Coronary artery (tissue), 2 donors: ENCODE measurements around the gene TDRD10.

Experiments used
- DNase-seq: peaks from one replicate; pipeline ENCODE4 v3.0.0-alpha.2; 2017; ENCODE audit warnings: low spot score
- H3K27ac ChIP-seq, 2 donors: fragments of 200-600 bp; sonication (generic); one replicate each; pipeline ENCODE4 v1.5.1; 2016 to 2019
- H3K4me3 ChIP-seq: fragments of 200-600 bp; sonication (generic); 2 replicates; pipeline ENCODE4 v1.5.1; 2016; ENCODE audit warnings: mild to moderate bottlenecking, moderate library complexity
- TF ChIP-seq, protein P1 (sequence below): fragments of 200-600 bp; sonication (generic); IDR thresholded peaks from one replicate; pipeline ENCODE4 v1.5.1; 2019; ENCODE audit warnings: antibody characterized with exemption

Gene TDRD10

DNA sequence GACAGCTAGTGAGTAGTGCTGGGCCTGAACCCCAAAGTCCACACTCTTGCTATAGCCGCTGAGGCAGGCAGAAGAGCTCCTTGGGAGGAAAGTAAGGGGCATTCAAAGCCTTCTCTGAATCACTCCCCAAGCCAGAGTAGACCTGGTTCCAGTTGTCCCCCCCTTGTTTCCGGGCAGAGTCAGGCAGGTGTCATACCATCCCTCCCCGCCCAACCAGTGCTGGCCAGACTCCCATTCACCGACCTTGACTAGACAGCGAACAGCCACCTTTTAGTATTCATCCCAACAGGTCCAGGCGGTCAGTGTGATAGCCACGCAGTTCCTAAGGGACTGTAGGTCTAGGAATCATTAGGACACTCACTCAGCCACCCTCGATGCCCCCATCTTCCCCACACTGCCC lies 77.4 kb downstream of the TDRD10 start:
- Histone ChIP-seq H3K4me3 (no peak overlapping the region), H3K27ac (no peak overlapping the region)
- no peak for DNase-seq
- TF ChIP-seq, protein P1, sequence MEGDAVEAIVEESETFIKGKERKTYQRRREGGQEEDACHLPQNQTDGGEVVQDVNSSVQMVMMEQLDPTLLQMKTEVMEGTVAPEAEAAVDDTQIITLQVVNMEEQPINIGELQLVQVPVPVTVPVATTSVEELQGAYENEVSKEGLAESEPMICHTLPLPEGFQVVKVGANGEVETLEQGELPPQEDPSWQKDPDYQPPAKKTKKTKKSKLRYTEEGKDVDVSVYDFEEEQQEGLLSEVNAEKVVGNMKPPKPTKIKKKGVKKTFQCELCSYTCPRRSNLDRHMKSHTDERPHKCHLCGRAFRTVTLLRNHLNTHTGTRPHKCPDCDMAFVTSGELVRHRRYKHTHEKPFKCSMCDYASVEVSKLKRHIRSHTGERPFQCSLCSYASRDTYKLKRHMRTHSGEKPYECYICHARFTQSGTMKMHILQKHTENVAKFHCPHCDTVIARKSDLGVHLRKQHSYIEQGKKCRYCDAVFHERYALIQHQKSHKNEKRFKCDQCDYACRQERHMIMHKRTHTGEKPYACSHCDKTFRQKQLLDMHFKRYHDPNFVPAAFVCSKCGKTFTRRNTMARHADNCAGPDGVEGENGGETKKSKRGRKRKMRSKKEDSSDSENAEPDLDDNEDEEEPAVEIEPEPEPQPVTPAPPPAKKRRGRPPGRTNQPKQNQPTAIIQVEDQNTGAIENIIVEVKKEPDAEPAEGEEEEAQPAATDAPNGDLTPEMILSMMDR: no peak

DNA sequence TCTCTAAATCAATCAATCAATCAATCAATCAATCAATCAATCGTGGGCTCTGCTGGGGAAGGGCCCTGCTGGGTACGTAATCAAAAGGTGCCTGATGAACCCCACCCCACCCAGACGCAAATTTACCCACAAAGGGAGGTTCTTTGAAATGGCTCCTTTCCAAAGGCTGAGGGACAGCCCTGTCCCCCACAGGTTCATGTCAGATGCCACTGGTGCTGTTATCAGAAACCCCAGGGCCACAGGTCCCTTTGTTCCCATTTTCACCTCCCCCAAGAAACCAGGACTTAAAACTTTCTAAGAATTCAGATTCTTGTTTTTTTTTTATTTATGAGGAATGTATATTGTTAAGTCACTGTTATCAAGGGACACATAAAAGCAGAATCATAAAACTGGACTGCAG lies 79.7 kb downstream of the TDRD10 start:
- TF ChIP-seq, protein P1: no peak
- no peak overlapping the region for H3K27ac ChIP-seq
- no peak for DNase-seq
- no peak overlapping the region for H3K4me3 ChIP-seq

DNA sequence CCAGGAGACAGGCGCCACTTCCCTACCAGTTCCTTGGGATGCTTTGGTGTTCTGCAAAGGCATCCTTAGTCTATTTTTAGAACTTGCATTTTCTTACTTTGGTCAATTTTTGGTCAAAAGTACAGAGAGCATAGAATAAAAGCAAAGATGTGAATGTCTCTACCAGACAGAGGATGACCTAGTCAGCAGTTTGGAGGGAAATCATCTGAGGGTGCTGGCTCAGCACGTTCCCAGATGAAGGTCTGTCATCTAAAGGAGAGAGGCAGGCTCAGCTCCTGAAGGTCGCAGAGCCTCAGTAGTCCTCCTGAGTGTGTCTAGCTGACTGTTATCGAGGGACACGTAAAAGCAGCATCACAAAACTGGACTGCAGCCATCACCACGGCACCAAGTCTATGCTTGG lies 80.9 kb downstream of the TDRD10 start:
- Histone ChIP-seq H3K4me3 (no peak overlapping the region), H3K27ac (no peak overlapping the region)
- TF ChIP-seq, protein P1: no peak
- DNase-seq: no peak

DNA sequence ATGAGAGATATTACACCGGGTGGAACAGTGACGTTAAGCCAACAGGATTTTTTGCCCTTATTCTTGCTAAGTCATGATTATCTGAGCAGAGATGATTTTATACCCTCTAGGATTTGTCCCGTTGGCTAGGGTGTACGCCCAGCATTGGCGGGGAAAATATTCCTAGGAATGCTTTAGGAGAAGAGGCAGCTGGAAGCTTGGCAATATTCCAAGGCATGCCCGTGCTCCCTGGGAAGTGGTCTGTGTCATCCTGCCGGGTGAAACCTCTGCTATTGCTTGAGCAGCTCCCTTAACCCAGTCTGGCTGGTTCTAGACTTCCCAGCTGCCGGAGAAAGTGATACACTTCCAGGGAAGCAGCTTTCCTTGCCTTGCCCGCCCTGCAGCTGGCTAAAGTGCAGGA lies 81.8 kb downstream of the TDRD10 start:
- TF ChIP-seq, protein P1: no peak
- no peak overlapping the region for H3K27ac ChIP-seq

DNA sequence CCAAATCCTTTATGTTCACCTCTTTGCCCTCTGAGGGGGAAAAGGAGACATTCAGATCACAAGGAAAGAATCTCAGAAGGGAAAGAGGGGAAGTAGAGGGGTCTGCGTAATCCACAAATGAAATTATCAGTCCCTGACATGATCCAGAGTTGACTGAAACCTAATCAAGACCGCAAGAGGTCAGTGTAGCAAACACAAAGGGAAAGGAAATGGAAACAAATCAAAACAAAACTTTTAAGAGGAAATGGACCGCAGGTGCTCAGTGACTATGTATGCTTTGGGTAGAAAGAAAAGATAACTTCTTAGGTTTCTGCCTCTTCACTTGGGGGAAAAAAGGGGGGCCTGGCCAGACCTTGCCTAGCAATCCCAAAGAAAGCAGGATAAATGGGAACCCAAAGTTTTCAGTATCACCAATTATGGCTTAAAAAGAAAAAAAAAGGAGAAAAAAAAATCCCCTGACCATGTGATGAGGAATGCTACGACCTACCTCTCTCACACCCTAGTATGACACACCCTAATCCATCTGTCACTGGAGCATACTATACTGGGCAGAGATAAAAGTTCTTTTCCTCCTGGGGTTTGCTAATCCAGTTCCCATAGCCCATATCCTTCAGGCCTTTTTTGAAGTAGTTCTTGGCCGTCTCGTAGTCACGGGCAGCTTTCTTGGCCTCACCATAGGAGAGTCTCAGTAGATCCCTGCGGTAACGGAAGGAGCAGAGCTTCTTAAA lies 82.4 kb downstream of the TDRD10 start:
- Histone ChIP-seq H3K27ac (no peak overlapping the region), H3K4me3 (no peak overlapping the region)
- TF ChIP-seq, protein P1: no peak
- DNase-seq: no peak

More for the DNA sequence above, 81.8 kb downstream of the TDRD10 start:
- no peak for DNase-seq
- H3K4me3 ChIP-seq: no peak overlapping the region

DNA sequence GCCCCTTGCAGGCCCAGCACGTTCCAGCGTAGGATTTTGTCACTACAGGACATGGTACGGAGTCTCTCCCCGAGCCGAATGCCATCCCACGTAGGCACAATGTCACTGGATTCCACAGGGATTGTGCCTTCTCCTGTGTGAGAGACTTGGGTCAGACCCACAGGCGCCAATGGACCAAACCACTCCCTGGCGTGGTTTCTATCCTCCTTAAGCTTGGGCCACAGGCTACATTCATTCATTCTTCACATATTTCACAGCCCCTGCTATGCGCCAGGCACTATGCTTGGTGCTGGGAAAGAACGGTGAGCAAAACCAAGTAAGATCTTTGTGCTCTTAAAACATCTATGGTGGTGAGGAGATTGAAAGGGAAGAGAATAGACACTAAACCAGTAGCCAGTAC lies 84.2 kb downstream of the TDRD10 start:
- DNase-seq: no peak
- TF ChIP-seq, protein P1: no peak
- H3K4me3 ChIP-seq: no peak overlapping the region

DNA sequence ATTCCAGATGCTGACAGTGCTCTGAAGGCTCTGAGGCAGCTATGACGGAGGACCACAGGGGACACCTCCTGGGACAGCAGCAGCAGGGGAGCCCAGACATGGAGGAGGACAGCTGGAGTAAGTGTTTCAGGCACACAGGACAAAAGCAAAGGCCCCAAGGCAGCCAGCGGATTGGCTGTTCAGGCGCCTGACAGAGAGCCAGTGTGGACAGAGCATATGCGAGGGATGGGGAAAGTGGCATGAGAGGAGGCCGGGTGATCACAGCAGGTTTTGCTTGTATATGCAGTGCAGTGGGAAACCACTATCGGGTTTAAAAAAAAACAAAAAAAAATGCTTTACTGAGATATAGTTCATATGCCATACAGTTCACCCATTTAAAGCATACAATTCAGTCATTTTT lies 84.6 kb downstream of the TDRD10 start:
- Histone ChIP-seq H3K27ac (no peak overlapping the region), H3K4me3 (no peak overlapping the region)
- TF ChIP-seq, protein P1: no peak
- DNase-seq: no peak

More for the DNA sequence above, 84.2 kb downstream of the TDRD10 start:
- H3K27ac ChIP-seq: no peak overlapping the region
